Neural progenitor cell (in vitro differentiated cells): Measurements from ENCODE around the gene PITRM1.

Experiments used
- CTCF ChIP-seq: fragments of 200-600 bp; sonication (generic); IDR thresholded peaks from 2 replicates; pipeline ENCODE4 v1.5.1; 2017; ENCODE audit warnings: antibody characterized with exemption, mild to moderate bottlenecking
- EZH2 ChIP-seq: fragments of 200-600 bp; sonication (generic); IDR thresholded peaks from 2 replicates; pipeline ENCODE4 v1.6.1; 2017; ENCODE audit warnings: antibody characterized with exemption, mild to moderate bottlenecking, moderate library complexity

GRCh38 chr10:3123571-3124411, 48.8 kb downstream of the PITRM1 start:
- TF ChIP-seq CTCF (no peak), EZH2 (no peak)
